Peyer's patch (tissue), 4 donors: ENCODE data around the gene NEK6. TPM values are rescaled to one million over a fixed set of nuclear protein-coding genes. Genes with fewer than 3 reads are reported as not detected.

ENCODE experiments used
- DNase-seq, 3 donors: peaks; one replicate each; pipeline ENCODE4 v3.0.0-alpha.2; 2017 to 2019
- H3K27ac ChIP-seq, 4 donors: fragments of 200-600 bp; sonication (generic); one replicate each; pipeline ENCODE4 v1.5.1; 2016 to 2019
- H3K27me3 ChIP-seq, 2 donors: fragments of 200-600 bp; sonication (generic); one replicate each; pipeline ENCODE4 v1.5.1; 2019
- H3K36me3 ChIP-seq, 3 donors: fragments of 200-600 bp; sonication (generic); one replicate each; pipeline ENCODE4 v1.5.1; 2016 to 2019
- H3K4me1 ChIP-seq, 4 donors: fragments of 200-600 bp; sonication (generic); one replicate each; pipeline ENCODE4 v1.5.1; 2016 to 2019
- H3K4me3 ChIP-seq, 4 donors: fragments of 200-600 bp; sonication (generic); 1 replicate in 3 of 4; 2 replicates in 1 of 4; pipeline ENCODE4 v1.5.1; 2016 to 2019; ENCODE audit warnings: mild to moderate bottlenecking in 1 of 4
- H3K9me3 ChIP-seq, 4 donors: fragments of 200-600 bp; sonication (generic); one replicate each; pipeline ENCODE4 v1.5.1; 2016 to 2019; ENCODE audit warnings: mild to moderate bottlenecking in 1 of 4
- POLR2A ChIP-seq, 2 donors: fragments of 450-650 bp; IDR thresholded peaks; one replicate each; pipeline ENCODE4 v1.5.1; 2017; ENCODE audit warnings: antibody characterized with exemption in 2 of 2, mild to moderate bottlenecking in 2 of 2, moderate library complexity in 2 of 2
- total RNA-seq, 4 donors: library from RNA; depleted of rRNA; stranded (reverse); fragments of >200 nt; gene quantifications; one replicate each; pipeline ENCODE4 v1.1.0, GENCODE V29; 2016
- TF ChIP-seq, protein P1 (sequence below), 6 experiments: fragments of 450-650 bp in 4 of 6; fragments of 200-600 bp in 2 of 6; sonication (generic) in 1 of 6; IDR thresholded peaks; one replicate each; pipeline ENCODE4 v1.5.1; 2017 to 2019; ENCODE audit warnings: antibody characterized with exemption in 6 of 6, mild to moderate bottlenecking in 3 of 6, moderate library complexity in 1 of 6

Gene NEK6
- total RNA-seq, 4 donors from 2014 or later: 38.4 to 77.6 (median 46.9) TPM

DNA sequence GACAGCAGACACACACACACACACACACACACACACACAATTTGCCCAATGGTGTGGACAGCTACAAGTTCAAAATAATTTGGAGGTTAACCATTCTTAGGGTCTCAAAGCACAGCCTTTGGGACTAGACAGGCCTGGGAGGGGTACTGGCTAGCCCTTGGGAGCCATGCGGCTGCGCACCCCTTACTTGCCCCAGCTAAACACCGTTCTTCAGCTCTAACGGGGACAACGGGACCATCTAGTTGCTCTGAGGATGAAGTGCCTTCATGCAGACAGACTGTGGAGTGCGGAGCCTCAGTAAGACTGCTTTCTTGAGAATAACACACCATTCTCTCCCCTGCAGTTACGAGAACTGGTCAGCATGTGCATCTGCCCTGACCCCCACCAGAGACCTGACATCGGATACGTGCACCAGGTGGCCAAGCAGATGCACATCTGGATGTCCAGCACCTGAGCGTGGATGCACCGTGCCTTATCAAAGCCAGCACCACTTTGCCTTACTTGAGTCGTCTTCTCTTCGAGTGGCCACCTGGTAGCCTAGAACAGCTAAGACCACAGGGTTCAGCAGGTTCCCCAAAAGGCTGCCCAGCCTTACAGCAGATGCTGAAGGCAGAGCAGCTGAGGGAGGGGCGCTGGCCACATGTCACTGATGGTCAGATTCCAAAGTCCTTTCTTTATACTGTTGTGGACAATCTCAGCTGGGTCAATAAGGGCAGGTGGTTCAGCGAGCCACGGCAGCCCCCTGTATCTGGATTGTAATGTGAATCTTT, 92.9 kb downstream of the NEK6 start:
- Histone ChIP-seq H3K9me3 (no peaks in the 10 kb centered on the region), H3K27me3 (no peaks in the 10 kb centered on the region), H3K4me1 (no peaks in the 10 kb centered on the region), H3K4me3 (no peak overlapping the region), H3K36me3 (peaks cover 0 to 99% (median 0%) of the 10 kb centered on the region in 3 donors), H3K27ac (no peak overlapping the region)
- no peak for TF ChIP-seq POLR2A (IDR thresholded peaks at IDR 0.05)
- TF ChIP-seq, protein P1, sequence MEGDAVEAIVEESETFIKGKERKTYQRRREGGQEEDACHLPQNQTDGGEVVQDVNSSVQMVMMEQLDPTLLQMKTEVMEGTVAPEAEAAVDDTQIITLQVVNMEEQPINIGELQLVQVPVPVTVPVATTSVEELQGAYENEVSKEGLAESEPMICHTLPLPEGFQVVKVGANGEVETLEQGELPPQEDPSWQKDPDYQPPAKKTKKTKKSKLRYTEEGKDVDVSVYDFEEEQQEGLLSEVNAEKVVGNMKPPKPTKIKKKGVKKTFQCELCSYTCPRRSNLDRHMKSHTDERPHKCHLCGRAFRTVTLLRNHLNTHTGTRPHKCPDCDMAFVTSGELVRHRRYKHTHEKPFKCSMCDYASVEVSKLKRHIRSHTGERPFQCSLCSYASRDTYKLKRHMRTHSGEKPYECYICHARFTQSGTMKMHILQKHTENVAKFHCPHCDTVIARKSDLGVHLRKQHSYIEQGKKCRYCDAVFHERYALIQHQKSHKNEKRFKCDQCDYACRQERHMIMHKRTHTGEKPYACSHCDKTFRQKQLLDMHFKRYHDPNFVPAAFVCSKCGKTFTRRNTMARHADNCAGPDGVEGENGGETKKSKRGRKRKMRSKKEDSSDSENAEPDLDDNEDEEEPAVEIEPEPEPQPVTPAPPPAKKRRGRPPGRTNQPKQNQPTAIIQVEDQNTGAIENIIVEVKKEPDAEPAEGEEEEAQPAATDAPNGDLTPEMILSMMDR (IDR thresholded peaks at IDR 0.05): no peak
- DNase-seq: peak in 2 of 3 donors; percentile 45 to 48

DNA sequence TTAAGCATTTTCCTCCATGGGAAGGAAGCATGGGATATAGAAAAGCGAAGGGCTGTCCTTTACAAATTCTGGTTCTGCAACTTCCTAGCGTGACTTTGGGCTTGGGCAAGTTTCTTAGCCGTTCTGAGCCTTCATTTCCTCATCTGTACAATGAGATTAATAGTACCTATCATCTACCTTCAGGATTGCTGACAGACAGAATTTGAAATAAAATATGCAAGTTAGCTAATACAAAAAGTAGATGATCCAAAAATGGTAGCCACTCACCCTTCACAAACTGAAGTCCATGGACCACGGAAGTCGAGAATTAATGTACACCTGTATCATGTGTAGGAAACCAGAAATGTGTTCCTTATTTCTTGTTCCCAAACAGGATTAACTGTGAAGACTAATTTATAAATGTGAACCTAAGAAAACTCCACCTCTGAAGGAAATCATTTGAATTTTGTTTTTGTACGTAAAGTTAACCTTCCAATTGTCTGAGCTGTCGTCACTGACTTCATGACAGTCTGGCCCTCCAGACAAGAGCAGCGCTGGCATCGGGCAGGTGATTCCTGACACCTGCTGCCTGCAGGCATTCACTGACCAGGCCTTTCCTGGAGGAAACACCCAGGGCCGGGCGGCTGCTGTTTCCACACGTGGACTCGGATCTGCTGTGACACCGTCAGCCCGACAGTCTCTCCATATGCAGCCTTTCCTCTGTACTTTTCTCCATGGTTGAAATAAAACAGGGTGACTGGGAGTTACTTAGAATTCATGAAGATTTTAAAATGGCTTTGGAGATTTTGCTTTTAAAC, 94.1 kb downstream of the NEK6 start:
- Histone ChIP-seq H3K9me3 (no peaks in the 10 kb centered on the region), H3K27me3 (no peaks in the 10 kb centered on the region), H3K4me3 (no peak overlapping the region), H3K4me1 (no peaks in the 10 kb centered on the region), H3K27ac (no peak overlapping the region), H3K36me3 (peaks cover 0 to 99% (median 0%) of the 10 kb centered on the region in 3 donors)
- peak in 1 of 3 donors; percentile 44 for DNase-seq
- TF ChIP-seq, protein P1 (IDR thresholded peaks at IDR 0.05): no peak
- TF ChIP-seq POLR2A (IDR thresholded peaks at IDR 0.05): no peak

DNA sequence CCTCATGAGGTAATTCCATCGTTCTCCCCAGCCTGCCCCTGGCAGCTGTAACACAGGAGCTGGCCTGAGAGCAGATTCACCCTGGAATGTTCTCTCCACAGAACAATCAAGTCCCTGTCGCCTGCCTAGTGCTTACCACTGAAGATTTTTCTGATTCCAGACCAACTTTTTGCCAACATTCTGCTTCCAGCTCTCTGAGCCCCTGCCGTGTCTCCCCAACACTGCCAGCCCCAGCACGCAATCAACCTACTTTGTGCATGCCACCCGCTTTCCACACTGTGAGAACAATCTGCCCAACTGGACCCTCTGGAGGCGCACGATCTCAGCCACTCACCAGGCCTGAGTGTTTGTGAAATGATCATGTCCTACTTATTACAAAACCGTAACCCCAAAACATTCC, 94.9 kb downstream of the NEK6 start:
- Histone ChIP-seq H3K36me3 (peaks cover 0 to 93% (median 0%) of the 10 kb centered on the region in 3 donors), H3K9me3 (no peaks in the 10 kb centered on the region), H3K27ac (no peak overlapping the region), H3K27me3 (no peaks in the 10 kb centered on the region), H3K4me3 (no peak overlapping the region), H3K4me1 (no peaks in the 10 kb centered on the region)
- peak in 1 of 3 donors; percentile 36 for DNase-seq
- no peak for TF ChIP-seq POLR2A (IDR thresholded peaks at IDR 0.05)
- TF ChIP-seq, protein P1 (IDR thresholded peaks at IDR 0.05): no peak

DNA sequence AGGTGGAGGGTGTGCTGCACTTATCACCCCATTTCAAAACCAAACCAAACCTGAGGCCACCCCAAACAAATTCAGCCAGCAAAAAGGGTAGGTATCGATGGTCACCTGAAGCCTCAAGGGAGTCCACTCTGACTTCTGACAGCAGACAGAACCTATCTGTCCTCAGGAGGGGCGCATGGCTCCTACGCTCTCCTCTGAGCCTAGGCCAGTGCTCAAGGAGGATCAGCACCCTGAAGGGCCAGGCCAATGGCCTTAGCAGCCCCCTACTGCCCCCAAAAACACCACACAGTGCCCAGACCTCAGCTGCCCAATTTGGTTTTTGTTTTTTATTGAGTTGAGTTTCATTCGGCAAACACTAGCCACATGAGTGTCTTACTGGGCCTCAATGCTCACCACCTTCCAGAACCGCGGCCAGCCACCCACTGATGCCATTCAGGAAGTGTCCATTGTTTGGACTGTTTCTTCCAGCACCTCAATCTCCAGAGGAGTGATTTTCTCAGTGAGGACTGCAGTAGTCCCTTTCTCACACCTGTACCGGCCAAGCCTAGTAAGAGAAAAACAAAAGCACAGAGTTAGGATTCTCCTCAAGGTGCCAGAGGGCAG, 95.5 kb downstream of the NEK6 start:
- H3K36me3 ChIP-seq: peaks cover 0 to 87% (median 0%) of the 10 kb centered on the region in 3 donors
- DNase-seq: no peak
- no peak overlapping the region for H3K4me3 ChIP-seq
- no peak for TF ChIP-seq POLR2A (IDR thresholded peaks at IDR 0.05)
- TF ChIP-seq, protein P1 (IDR thresholded peaks at IDR 0.05): no peak
- H3K4me1 ChIP-seq: no peaks in the 10 kb centered on the region
- H3K27ac ChIP-seq: no peak overlapping the region
- no peaks in the 10 kb centered on the region for H3K9me3 ChIP-seq
- no peaks in the 10 kb centered on the region for H3K27me3 ChIP-seq

DNA sequence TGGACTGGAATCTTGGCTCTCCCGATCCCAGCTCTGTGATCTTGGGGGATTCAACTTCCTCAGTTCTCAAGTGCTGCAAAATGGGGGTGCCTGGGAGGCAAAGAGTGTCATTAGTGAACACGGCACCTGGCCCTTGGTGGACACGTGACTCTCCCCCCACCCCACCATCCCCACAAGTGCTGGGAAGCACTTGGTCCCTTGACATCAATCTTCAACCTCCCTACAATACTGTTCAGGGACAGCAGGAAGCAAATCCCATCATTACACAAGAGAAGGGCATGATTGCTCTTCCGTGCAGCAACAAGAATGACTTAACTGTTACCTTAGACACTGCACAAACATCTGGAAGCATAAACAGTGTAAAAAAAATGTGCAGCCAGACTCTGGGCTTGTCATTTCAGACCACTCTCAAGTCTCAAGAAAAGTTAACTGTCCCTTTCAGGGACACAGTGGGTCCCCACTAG, 96.1 kb downstream of the NEK6 start:
- Histone ChIP-seq H3K27ac (no peak overlapping the region), H3K4me3 (no peak overlapping the region), H3K27me3 (no peaks in the 10 kb centered on the region), H3K9me3 (no peaks in the 10 kb centered on the region), H3K36me3 (peaks cover 0 to 81% (median 0%) of the 10 kb centered on the region in 3 donors), H3K4me1 (no peaks in the 10 kb centered on the region)
- TF ChIP-seq POLR2A (IDR thresholded peaks at IDR 0.05): no peak
- TF ChIP-seq, protein P1 (IDR thresholded peaks at IDR 0.05): no peak
- DNase-seq: no peak
